ENCODE data around the gene SHCBP1.
"Not testable (repeated sequence)": the region's sequence is repeated elsewhere in the genome, so short reads cannot be mapped to it uniquely, and the experiment has no call there.

Gene SHCBP1

DNA sequence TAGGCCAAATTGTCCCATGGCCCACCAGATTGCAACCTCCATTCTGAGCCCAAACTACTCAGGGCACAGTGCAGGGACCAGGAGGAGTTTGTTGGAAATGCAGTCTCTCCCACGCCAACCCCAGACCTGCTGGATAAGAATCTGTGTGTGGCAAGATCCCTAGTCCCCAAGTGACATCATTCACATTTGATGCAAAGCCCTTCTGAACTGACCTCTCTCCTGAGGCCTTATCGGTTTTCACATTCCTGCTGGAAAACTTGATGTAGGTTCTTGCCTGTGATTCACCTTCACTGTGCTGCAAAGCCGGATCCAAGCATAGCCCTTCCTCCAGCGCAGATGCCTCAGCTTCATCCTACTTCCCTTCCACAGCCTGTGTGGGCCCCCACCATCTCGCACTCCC is 6.6 kb upstream of the SHCBP1 start:
- H3K4me3 Mint-ChIP-seq, result no peak overlapping the region
- peaks cover 18% of the 10 kb centered on the region for H3K4me1 Mint-ChIP-seq
- no peaks in the 10 kb centered on the region for H3K36me3 Mint-ChIP-seq (ENCODE audit: low read depth)
- TF ChIP-seq, protein P1, sequence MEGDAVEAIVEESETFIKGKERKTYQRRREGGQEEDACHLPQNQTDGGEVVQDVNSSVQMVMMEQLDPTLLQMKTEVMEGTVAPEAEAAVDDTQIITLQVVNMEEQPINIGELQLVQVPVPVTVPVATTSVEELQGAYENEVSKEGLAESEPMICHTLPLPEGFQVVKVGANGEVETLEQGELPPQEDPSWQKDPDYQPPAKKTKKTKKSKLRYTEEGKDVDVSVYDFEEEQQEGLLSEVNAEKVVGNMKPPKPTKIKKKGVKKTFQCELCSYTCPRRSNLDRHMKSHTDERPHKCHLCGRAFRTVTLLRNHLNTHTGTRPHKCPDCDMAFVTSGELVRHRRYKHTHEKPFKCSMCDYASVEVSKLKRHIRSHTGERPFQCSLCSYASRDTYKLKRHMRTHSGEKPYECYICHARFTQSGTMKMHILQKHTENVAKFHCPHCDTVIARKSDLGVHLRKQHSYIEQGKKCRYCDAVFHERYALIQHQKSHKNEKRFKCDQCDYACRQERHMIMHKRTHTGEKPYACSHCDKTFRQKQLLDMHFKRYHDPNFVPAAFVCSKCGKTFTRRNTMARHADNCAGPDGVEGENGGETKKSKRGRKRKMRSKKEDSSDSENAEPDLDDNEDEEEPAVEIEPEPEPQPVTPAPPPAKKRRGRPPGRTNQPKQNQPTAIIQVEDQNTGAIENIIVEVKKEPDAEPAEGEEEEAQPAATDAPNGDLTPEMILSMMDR (IDR thresholded peaks at IDR 0.05; ENCODE audit: unreplicated experiment in 3 of 3), result no peak
- H3K27ac Mint-ChIP-seq, result no peak overlapping the region
- H3K9me3 Mint-ChIP-seq, result no peaks in the 10 kb centered on the region
- peaks cover 15% of the 10 kb centered on the region for H3K27me3 Mint-ChIP-seq (ENCODE audit: low read depth)

DNA sequence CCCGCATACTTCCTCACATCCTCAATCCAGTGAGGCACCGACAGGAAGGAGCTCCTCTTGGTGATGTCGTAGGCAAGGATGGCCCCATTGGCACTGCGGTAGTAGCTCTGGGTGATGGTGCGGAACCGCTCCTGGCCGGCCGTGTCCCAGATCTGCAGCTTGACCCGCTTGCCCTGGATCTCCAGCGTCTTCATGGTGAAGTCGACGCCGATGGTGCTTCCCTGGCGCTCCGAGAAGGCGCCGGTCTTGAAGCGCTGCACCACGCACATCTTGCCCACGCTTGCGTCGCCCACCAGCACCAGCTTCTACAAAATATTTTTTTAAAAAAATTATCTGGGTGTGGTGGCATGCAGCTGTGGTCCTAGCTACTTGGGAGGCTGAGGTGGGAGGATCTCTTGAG is 5.5 kb upstream of the SHCBP1 start:
- peaks cover 14% of the 10 kb centered on the region for H3K4me1 Mint-ChIP-seq
- H3K27me3 Mint-ChIP-seq (ENCODE audit: low read depth); H3K36me3 Mint-ChIP-seq (ENCODE audit: low read depth); H3K9me3 Mint-ChIP-seq; H3K27ac Mint-ChIP-seq; H3K4me3 Mint-ChIP-seq: not testable (repeated sequence)

DNA sequence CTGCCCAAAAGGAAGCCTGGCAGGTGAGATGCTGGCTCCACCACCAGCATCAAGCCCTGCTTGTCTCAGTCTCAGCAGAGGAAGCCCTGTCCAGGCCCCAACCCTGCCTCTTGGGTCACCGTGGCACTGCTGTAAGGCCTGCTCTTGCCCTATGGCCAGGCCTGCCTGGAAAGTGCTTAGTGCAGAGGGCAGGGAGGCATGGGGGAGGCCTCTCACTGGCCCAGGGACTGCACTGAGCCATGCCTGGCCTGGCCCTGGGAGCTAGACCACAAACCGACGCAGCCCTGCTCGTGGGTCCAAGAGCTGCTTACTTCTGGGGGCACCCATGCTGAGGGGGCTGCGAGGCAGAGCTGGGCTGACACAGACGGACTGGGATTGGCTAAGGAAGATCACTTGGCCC is 3.7 kb upstream of the SHCBP1 start:
- not testable (repeated sequence) for H3K9me3 Mint-ChIP-seq; H3K36me3 Mint-ChIP-seq (ENCODE audit: low read depth); H3K27ac Mint-ChIP-seq

DNA sequence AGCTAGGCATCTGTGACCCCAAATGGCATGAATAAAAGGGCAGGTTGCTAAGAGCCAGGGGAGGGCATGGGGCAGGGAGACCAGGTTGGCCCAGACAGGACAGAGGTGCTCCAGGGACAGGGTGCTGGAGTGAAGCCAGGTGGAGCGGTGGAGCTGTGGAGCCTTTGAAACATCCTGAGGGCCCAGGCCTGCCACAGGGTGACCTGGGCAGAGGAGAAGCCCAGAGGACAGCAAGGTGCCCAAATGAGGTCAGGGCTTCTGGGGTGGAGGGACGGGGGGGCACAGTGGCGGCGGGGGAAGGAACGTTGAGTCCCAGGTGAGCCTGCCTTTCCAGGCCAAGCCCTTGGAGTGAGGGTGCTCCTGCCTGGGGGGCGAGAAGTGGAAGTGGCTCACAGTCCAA is 2.5 kb upstream of the SHCBP1 start:
- peaks cover 16% of the 10 kb centered on the region for H3K4me1 Mint-ChIP-seq
- H3K36me3 Mint-ChIP-seq (ENCODE audit: low read depth); H3K4me3 Mint-ChIP-seq; H3K27me3 Mint-ChIP-seq (ENCODE audit: low read depth); H3K9me3 Mint-ChIP-seq; H3K27ac Mint-ChIP-seq: not testable (repeated sequence)

More for the DNA sequence above, 3.7 kb upstream of the SHCBP1 start:
- H3K27me3 Mint-ChIP-seq (ENCODE audit: low read depth); H3K4me3 Mint-ChIP-seq: not testable (repeated sequence)
- H3K4me1 Mint-ChIP-seq, result peaks cover 27% of the 10 kb centered on the region

DNA sequence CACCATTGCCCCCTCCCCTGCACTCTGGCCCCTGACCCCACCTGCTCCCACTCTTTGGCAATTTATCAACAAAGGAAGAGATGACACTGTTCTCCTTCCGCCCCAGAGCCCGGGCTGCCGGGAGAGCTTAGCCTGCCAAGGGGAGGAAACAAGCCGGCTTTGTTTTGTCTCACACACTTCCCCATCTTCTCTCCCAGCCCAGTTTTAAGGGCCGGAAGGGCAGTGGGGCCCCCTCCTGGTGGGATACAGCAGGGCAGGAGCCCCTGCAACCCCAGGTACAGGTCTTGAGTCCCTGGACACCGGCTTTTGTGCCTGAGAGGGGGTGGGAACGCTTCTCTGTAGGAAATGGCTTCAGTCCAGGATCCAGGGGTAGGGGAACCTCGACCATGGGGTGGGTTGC is 2.1 kb upstream of the SHCBP1 start:
- not testable (repeated sequence) for H3K4me3 Mint-ChIP-seq; H3K27ac Mint-ChIP-seq; H3K27me3 Mint-ChIP-seq (ENCODE audit: low read depth); H3K9me3 Mint-ChIP-seq; H3K36me3 Mint-ChIP-seq (ENCODE audit: low read depth)
- peaks cover 16% of the 10 kb centered on the region for H3K4me1 Mint-ChIP-seq

DNA sequence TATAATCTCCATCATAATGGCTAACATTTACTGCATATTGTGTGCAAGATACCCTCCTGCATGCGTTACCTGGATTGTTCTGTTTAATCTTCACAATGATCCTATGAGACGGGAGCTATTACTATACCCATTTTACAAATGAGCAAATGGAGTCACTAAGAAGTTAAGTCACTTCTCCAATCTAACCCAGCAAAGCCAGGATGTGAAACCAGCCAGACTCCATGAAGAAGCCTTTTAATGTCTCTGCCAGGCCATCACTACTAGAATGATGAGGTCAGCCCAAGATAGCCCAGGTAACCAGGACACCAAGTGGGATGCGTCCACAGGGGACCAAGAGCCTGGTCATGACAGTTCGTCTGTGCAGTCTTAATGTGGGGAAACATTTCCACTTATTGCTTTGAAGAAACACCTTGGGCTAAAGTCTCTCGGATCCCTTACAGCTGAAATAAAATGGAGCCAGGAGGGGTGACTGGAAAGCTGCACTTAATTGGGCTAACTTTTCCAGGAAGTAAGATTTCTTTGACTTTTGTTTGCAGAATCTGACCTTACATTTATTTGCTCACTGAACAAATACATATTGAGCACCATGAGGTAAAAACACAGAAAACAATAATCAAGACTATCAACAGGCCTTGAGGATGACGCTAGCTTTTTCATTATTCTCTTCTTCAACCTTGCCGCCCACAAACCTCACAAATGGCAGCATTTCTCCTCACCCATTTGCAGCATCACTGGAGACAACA is 926 bp upstream of the SHCBP1 start:
- H3K27ac Mint-ChIP-seq, result peak overlapping the region in 1 of 3 experiments; percentile 17

DNA sequence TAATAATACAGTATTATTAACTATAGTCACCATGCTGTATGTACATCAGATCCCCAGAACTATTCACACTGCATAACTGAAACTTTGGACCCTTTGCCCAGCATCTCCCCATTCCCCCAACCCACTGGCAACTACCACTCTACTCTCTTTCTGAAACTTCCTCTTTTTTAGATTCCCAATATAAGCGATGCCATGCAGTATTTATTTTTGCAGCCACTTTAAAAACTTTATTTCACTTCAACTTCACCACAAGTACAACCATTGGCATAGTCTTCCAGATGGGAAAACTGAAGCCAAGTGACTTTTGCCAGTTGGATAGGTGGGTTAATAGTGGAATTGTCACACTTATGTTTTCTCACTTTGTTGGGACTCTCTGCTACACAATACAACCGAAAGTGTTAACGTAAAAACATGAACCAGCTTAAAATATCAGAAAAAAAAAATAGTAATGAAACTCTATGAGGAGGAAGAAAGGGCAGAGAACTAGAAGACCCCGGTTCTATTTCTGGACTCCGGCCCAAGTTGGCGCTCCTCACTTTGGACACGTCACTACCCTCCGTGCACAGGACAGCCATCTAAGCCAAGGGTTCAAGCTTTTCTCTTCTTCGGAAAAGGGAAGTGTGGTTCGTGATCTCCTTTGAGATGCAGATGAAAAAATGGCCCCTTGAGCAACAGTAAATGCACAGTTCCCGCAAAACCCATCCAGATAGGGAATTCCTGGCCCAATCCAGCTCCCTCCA is 743 bp downstream of the SHCBP1 start:
- peaks cover 8% of the 10 kb centered on the region for H3K36me3 Mint-ChIP-seq (ENCODE audit: low read depth)
- H3K4me3 Mint-ChIP-seq, result peak overlapping the region; percentile 93 to 94 (median 94)
- peak overlapping the region in 2 of 3 experiments; percentile 78 for H3K27ac Mint-ChIP-seq
- no peaks in the 10 kb centered on the region for H3K9me3 Mint-ChIP-seq
- TF ChIP-seq, protein P1 (IDR thresholded peaks at IDR 0.05; ENCODE audit: unreplicated experiment in 3 of 3), result no peak
- peaks cover 16% of the 10 kb centered on the region for H3K4me1 Mint-ChIP-seq
- no peaks in the 10 kb centered on the region for H3K27me3 Mint-ChIP-seq (ENCODE audit: low read depth)

More for the DNA sequence above, 926 bp upstream of the SHCBP1 start:
- Mint-ChIP-seq H3K9me3 (no peaks in the 10 kb centered on the region), H3K4me1 (peaks cover 16% of the 10 kb centered on the region), H3K4me3 (peak overlapping the region; percentile 93 to 94 (median 94)), H3K27me3 (ENCODE audit: low read depth) (no peaks in the 10 kb centered on the region), H3K36me3 (ENCODE audit: low read depth) (no peaks in the 10 kb centered on the region)
- TF ChIP-seq, protein P1 (IDR thresholded peaks at IDR 0.05; ENCODE audit: unreplicated experiment in 3 of 3), result no peak

DNA sequence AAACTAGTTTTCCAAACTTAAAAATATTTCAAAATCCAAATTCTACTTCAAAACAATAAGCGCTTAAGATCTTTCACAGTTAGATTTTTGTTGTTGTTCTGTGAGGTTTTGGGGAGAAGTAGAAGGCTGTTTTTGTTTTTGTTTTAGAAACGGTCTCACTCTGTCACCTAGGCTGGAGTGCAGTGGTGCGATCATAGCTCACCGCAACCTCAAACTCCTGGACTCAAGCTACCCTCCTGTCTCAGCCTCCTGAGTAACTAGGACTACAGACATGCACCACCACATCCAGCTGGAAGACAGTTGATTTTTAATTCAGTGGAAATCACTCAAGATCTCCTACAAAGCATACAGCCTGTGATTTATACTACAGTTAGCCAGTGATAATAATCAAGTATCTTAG is 2.7 kb downstream of the SHCBP1 start:
- H3K4me3 Mint-ChIP-seq, result no peak overlapping the region
- TF ChIP-seq, protein P1 (IDR thresholded peaks at IDR 0.05; ENCODE audit: unreplicated experiment in 3 of 3), result no peak
- no peaks in the 10 kb centered on the region for H3K9me3 Mint-ChIP-seq
- peaks cover 16% of the 10 kb centered on the region for H3K4me1 Mint-ChIP-seq
- no peak overlapping the region for H3K27ac Mint-ChIP-seq
- H3K36me3 Mint-ChIP-seq (ENCODE audit: low read depth), result peaks cover 12% of the 10 kb centered on the region
- no peaks in the 10 kb centered on the region for H3K27me3 Mint-ChIP-seq (ENCODE audit: low read depth)
